HG02588 (cell line): ENCODE measurements around the gene PAK4.
"Not testable (repeated sequence)": the region's sequence is repeated elsewhere in the genome, so short reads cannot be mapped to it uniquely, and the experiment has no call there.

Experiments
- ATAC-seq: cut with Tn5 transposase; IDR thresholded peaks from one replicate; pipeline ENCODE4 v1.9.1; 2021; ENCODE audit warnings: mild to moderate bottlenecking, moderate library complexity; ENCODE audit not compliant: unreplicated experiment

PAK4 gene

GRCh38 chr19:39200066-39200802, 74.6 kb downstream of the PAK4 start:
- no peak for ATAC-seq

GRCh38 chr19:39200803-39201115, 75.2 kb downstream of the PAK4 start:
- ATAC-seq, result no peak

GRCh38 chr19:39202998-39203355, 77.4 kb downstream of the PAK4 start:
- no peak for ATAC-seq

GRCh38 chr19:39203372-39204341, 78.1 kb downstream of the PAK4 start, which contains the start of gene SYCN:
Gene SYCN (minus strand): TSS chr19:39204263. CDS start chr19:39204254, 9 bp downstream.
- ATAC-seq, result no peak

- no peak for ATAC-seq
Observed at GRCh38 chr19:39205449-39205764, 79.8 kb downstream of the PAK4 start.

- ATAC-seq, result no peak
Observed at GRCh38 chr19:39206122-39206521, 80.5 kb downstream of the PAK4 start.

GRCh38 chr19:39207293-39207836, 81.8 kb downstream of the PAK4 start:
- no peak for ATAC-seq

- no peak for ATAC-seq
Observed at GRCh38 chr19:39208175-39208795, 82.7 kb downstream of the PAK4 start.

GRCh38 chr19:39209196-39209595, 83.6 kb downstream of the PAK4 start:
- no peak for ATAC-seq

GRCh38 chr19:39211731-39212374, 86.3 kb downstream of the PAK4 start:
- no peak for ATAC-seq

GRCh38 chr19:39212375-39212742, 86.8 kb downstream of the PAK4 start:
- no peak for ATAC-seq

- not testable (repeated sequence) for ATAC-seq
Observed at GRCh38 chr19:39215323-39215722, 89.7 kb downstream of the PAK4 start.

GRCh38 chr19:39217094-39217493, 91.5 kb downstream of the PAK4 start:
- no peak for ATAC-seq

GRCh38 chr19:39218230-39219007, 92.8 kb downstream of the PAK4 start:
- ATAC-seq, result no peak

- ATAC-seq, result not testable (repeated sequence)
Observed at GRCh38 chr19:39219108-39219507, 93.5 kb downstream of the PAK4 start.

- no peak for ATAC-seq
Observed at GRCh38 chr19:39223703-39224279, 98.2 kb downstream of the PAK4 start.

- ATAC-seq, result no peak
Observed at GRCh38 chr19:39224910-39225309, 99.3 kb downstream of the PAK4 start.
